Neuronal stem cell (in vitro differentiated cells): ENCODE data around the gene TAS2R4. TPM values are rescaled to one million over a fixed set of nuclear protein-coding genes. Genes with fewer than 3 reads are reported as not detected.

Experiments
- DNase-seq: peaks from one replicate; pipeline ENCODE4 v3.0.0-alpha.2; 2013; ENCODE audit warnings: low spot score
- H2AFZ ChIP-seq: one replicate; pipeline ENCODE4 v1.6.1; 2013; ENCODE audit warnings: mild to moderate bottlenecking, low read length, inconsistent platforms
- H2AK5ac ChIP-seq: 2 replicates; pipeline ENCODE4 v1.6.1; 2013; ENCODE audit warnings: low read depth, mild to moderate bottlenecking, inconsistent platforms, low read length, moderate library complexity, mixed read lengths
- H2BK120ac ChIP-seq: 2 replicates; pipeline ENCODE4 v1.6.1; 2013; ENCODE audit warnings: low read depth, mild to moderate bottlenecking, inconsistent platforms, low read length, moderate library complexity, mixed read lengths
- H2BK12ac ChIP-seq: one replicate; pipeline ENCODE4 v1.6.1; 2013; ENCODE audit warnings: low read length, inconsistent platforms
- H2BK15ac ChIP-seq: 2 replicates; pipeline ENCODE4 v1.6.1; 2013; ENCODE audit warnings: mild to moderate bottlenecking, low read length, inconsistent platforms, mixed read lengths
- H2BK5ac ChIP-seq: one replicate; pipeline ENCODE4 v1.6.1; 2013; ENCODE audit warnings: inconsistent platforms, mild to moderate bottlenecking, low read length, moderate library complexity
- H3K14ac ChIP-seq: one replicate; pipeline ENCODE4 v1.6.1; 2013; ENCODE audit warnings: low read length, inconsistent platforms
- H3K18ac ChIP-seq: 2 replicates; pipeline ENCODE4 v1.6.1; 2013; ENCODE audit warnings: low read length, inconsistent platforms
- H3K23ac ChIP-seq: 2 replicates; pipeline ENCODE4 v1.6.1; 2013; ENCODE audit warnings: low read depth, mild to moderate bottlenecking, mixed read lengths, low read length, inconsistent platforms; ENCODE audit not compliant: poor library complexity
- H3K27ac ChIP-seq: replicated peaks from 3 replicates; pipeline ENCODE4 v1.5.1; 2013; ENCODE audit warnings: low read length, inconsistent platforms
- H3K27me3 ChIP-seq, 3 experiments: 2 replicates each; pipeline ENCODE4 v1.6.1; 2013; ENCODE audit warnings: low read length in 3 of 3, mild to moderate bottlenecking in 2 of 3, inconsistent platforms in 1 of 3, low read depth in 1 of 3, mixed read lengths in 1 of 3, moderate library complexity in 1 of 3; ENCODE audit not compliant: control insufficient read depth in 3 of 3, insufficient read depth in 3 of 3
- H3K36me3 ChIP-seq, 2 donors: replicated peaks in 1 of 2; 2 replicates each; pipeline ENCODE4 v1.6.1; 2013; ENCODE audit warnings: low read length in 2 of 2; ENCODE audit not compliant: control insufficient read depth in 2 of 2, insufficient read depth in 2 of 2
- H3K4ac ChIP-seq: 2 replicates; pipeline ENCODE4 v1.6.1; 2013; ENCODE audit warnings: inconsistent platforms, mild to moderate bottlenecking, low read length, moderate library complexity
- H3K4me1 ChIP-seq, 2 donors: 1 replicate in 1 of 2; 2 replicates in 1 of 2; pipeline ENCODE4 v1.6.1; 2013; ENCODE audit warnings: low read length in 2 of 2, low read depth in 1 of 2; ENCODE audit not compliant: control insufficient read depth in 2 of 2, insufficient read depth in 1 of 2
- H3K4me2 ChIP-seq: one replicate; pipeline ENCODE4 v1.6.1; 2013; ENCODE audit warnings: mild to moderate bottlenecking, low read length, inconsistent platforms; ENCODE audit not compliant: insufficient read depth, poor library complexity, severe bottlenecking
- H3K4me3 ChIP-seq, 2 donors: 2 replicates each; pipeline ENCODE4 v1.5.1; 2013; ENCODE audit warnings: low read length in 2 of 2, mild to moderate bottlenecking in 2 of 2, inconsistent platforms in 1 of 2, moderate library complexity in 1 of 2
- H3K79me1 ChIP-seq: one replicate; pipeline ENCODE4 v1.6.1; 2013; ENCODE audit warnings: low read depth, mild to moderate bottlenecking, inconsistent platforms, low read length, moderate library complexity
- H3K9ac ChIP-seq: one replicate; pipeline ENCODE4 v1.6.1; 2013; ENCODE audit warnings: mild to moderate bottlenecking, low read depth, low read length, inconsistent platforms; ENCODE audit not compliant: poor library complexity
- H3K9me3 ChIP-seq, 2 donors: replicated peaks in 1 of 2; 2 replicates each; pipeline versions ENCODE3 to v1.6.1; 2013; ENCODE audit warnings: low read length in 2 of 2, mild to moderate bottlenecking in 2 of 2, inconsistent platforms in 1 of 2, low read depth in 1 of 2, mixed read lengths in 1 of 2, moderate library complexity in 1 of 2; ENCODE audit not compliant: control insufficient read depth in 2 of 2, insufficient read depth in 1 of 2
- H4K8ac ChIP-seq: one replicate; pipeline ENCODE4 v1.6.1; 2013; ENCODE audit warnings: low read depth, mild to moderate bottlenecking, inconsistent platforms, low read length, moderate library complexity
- H4K91ac ChIP-seq: one replicate; pipeline ENCODE4 v1.6.1; 2013; ENCODE audit warnings: low read length, low read depth, mild to moderate bottlenecking, inconsistent platforms; ENCODE audit not compliant: poor library complexity
- WGBS, 2 donors: extraction: QIAGEN DNeasy Blood & Tissue Kit; methylation state at CpG; one replicate each; pipeline ENCODE4 v1.1.7; 2013; ENCODE audit warnings: missing lambda C conversion rate in 2 of 2, mixed read lengths in 1 of 2; ENCODE audit not compliant: insufficient read length in 2 of 2, insufficient replicate concordance in 1 of 2; ENCODE audit errors: extremely low coverage in 2 of 2; 5-methylcytosine and 5-hydroxymethylcytosine counted together
- polyA plus RNA-seq, 2 experiments: library from polyadenylated mRNA; stranded (reverse); fragments of 200-250 nt; gene quantifications; one replicate each; pipeline ENCODE4 v1.2.3, GENCODE V29; 2013

The TAS2R4 gene, protein sequence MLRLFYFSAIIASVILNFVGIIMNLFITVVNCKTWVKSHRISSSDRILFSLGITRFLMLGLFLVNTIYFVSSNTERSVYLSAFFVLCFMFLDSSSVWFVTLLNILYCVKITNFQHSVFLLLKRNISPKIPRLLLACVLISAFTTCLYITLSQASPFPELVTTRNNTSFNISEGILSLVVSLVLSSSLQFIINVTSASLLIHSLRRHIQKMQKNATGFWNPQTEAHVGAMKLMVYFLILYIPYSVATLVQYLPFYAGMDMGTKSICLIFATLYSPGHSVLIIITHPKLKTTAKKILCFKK
- polyA plus RNA-seq (2013, experiment 1 of 2), result 0.28 TPM
- polyA plus RNA-seq (2013, experiment 2 of 2), result 0.30 TPM

DNA sequence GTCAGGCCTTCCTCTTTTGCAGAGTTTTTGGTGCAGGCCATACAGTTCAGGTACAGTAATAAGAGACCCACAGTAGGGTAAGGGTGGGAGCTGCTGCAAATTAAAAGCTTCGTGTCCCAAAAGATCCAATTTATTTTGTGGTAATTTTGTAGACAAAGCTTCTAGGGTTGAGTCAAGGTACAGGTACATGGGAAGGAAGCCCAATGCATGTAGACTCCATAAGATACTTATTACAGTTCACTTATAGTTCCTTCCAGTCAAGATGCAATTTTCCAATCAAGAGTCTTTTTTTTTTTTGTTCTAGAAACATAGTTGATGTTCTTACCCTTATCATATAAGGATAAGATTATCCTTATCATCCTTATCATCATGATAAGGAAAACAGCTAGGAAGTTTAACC, at the start of gene TAS2R4:
TAS2R4 (plus strand) TSS at position 301 of the 400 bp plus-strand sequence. CDS start 1,815 bp downstream, outside the sequence.
- H3K79me1 ChIP-seq, result no peaks in the 10 kb centered on the region
- no peak within 1 kb of the TSS for H3K9ac ChIP-seq
- no peak for DNase-seq
- H2AFZ ChIP-seq, result no peak within 1 kb of the TSS
- no peaks in the 10 kb centered on the region for H3K27me3 ChIP-seq
- H3K4me3 ChIP-seq, result no peak within 1 kb of the TSS
- H3K4ac ChIP-seq, result no peak within 1 kb of the TSS
- no peak within 1 kb of the TSS for H2BK120ac ChIP-seq
- peaks cover 4 to 9% of the 10 kb centered on the region in 2 donors for H3K9me3 ChIP-seq
- no peak within 1 kb of the TSS for H2AK5ac ChIP-seq
- no peak within 1 kb of the TSS for H3K23ac ChIP-seq
- H3K27ac ChIP-seq, result no peak within 1 kb of the TSS
- H3K4me2 ChIP-seq, result no peak within 1 kb of the TSS
- H2BK5ac ChIP-seq, result no peak within 1 kb of the TSS
- H3K18ac ChIP-seq, result no peak within 1 kb of the TSS
- no peak within 1 kb of the TSS for H2BK12ac ChIP-seq
- WGBS, 2 donors, result no CpG with 5 or more reads among the region's 1 CpG
- peaks cover 12 to 47% of the 10 kb centered on the region in 2 donors for H3K36me3 ChIP-seq
- no peak within 1 kb of the TSS for H2BK15ac ChIP-seq
- H3K14ac ChIP-seq, result no peak within 1 kb of the TSS
- H4K91ac ChIP-seq, result no peak within 1 kb of the TSS
- no peak within 1 kb of the TSS for H4K8ac ChIP-seq
- no peaks in the 10 kb centered on the region for H3K4me1 ChIP-seq

DNA sequence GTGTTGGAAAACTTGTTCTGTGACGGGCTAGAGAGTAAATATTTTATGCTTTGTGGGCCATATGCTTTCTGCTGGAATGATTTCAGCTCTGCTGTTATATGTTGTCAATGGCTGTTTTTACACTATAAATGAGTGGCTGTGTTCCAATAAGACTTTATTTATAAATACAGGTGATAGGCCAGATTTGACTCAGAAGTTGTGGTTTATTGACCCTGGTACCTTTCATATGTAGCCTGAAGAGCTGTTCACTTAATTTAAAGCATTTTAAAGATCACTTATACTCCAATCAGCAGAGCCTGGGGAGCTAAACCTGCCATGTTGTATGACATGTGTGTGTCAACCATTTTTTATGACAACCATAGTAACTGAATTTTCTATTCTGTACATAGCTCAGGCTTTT, 47.5 kb upstream of the TAS2R4 start:
- no peak overlapping the region for H3K14ac ChIP-seq

DNA sequence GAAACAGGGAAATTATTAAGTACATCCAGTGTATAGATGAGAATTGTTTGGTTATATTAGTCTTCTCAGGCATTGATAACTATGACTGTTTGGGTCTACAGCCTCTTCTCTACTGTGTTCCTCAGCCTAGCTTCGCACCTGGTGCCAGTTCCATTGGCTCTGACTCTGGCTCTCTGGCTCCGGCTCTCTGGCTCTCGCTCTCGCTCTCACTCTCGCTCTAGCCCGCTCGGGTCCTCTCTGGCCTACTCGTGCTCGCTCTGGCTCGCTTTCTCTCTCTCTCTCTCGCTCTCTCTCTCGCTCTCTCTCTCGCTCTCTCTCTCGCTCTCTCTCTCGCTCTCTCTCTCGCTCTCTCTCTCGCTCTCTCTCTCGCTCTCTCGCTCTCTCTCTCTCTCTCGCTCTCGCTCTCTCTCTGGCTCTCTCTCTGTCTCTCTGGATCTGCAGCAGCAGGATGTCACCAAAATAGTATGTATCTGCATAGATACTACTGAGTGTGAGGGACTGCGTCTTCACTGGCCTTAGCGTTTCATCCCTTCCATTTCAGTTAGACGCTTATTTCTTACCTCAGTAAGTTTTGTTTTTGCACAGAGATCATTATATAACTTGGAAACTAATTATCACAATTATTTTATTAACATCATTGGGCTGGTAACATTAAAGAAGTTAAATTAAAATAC, 44.9 kb upstream of the TAS2R4 start:
- Histone ChIP-seq H3K27me3 (no peaks in the 10 kb centered on the region), H3K4ac (no peak overlapping the region), H3K9ac (no peak overlapping the region), H2BK120ac (no peak overlapping the region), H2AFZ (no peak overlapping the region), H2BK15ac (no peak overlapping the region), H3K14ac (no peak overlapping the region), H2BK12ac (no peak overlapping the region), H4K91ac (no peak overlapping the region), H3K4me3 (no peak overlapping the region), H3K27ac (no peak overlapping the region), H3K36me3 (no peaks in the 10 kb centered on the region), H3K79me1 (no peaks in the 10 kb centered on the region), H3K4me1 (no peaks in the 10 kb centered on the region), H2BK5ac (no peak overlapping the region), H3K4me2 (no peak overlapping the region), H3K9me3 (no peaks in the 10 kb centered on the region), H3K18ac (no peak overlapping the region), H2AK5ac (no peak overlapping the region), H3K23ac (no peak overlapping the region), H4K8ac (no peak overlapping the region)
- no peak for DNase-seq
- no CpG with 5 or more reads among the region's 24 CpGs for WGBS, 2 donors

More for the DNA sequence above, 47.5 kb upstream of the TAS2R4 start:
- H2BK15ac ChIP-seq, result no peak overlapping the region
- H2BK5ac ChIP-seq, result no peak overlapping the region
- H2AFZ ChIP-seq, result no peak overlapping the region
- no CpG with 5 or more reads among the region's 1 CpG for WGBS, 2 donors
- H3K18ac ChIP-seq, result no peak overlapping the region
- no peak overlapping the region for H2BK120ac ChIP-seq
- DNase-seq, result no peak
- H2AK5ac ChIP-seq, result no peak overlapping the region
- no peaks in the 10 kb centered on the region for H3K27me3 ChIP-seq
- H3K27ac ChIP-seq, result no peak overlapping the region
- H2BK12ac ChIP-seq, result no peak overlapping the region
- H3K4me1 ChIP-seq, result no peaks in the 10 kb centered on the region
- no peaks in the 10 kb centered on the region for H3K79me1 ChIP-seq
- H3K4me2 ChIP-seq, result no peak overlapping the region
- no peak overlapping the region for H4K91ac ChIP-seq
- H4K8ac ChIP-seq, result no peak overlapping the region
- no peak overlapping the region for H3K4me3 ChIP-seq
- H3K9me3 ChIP-seq, result no peaks in the 10 kb centered on the region
- H3K36me3 ChIP-seq, result no peaks in the 10 kb centered on the region
- H3K4ac ChIP-seq, result no peak overlapping the region
- H3K9ac ChIP-seq, result no peak overlapping the region
- no peak overlapping the region for H3K23ac ChIP-seq

DNA sequence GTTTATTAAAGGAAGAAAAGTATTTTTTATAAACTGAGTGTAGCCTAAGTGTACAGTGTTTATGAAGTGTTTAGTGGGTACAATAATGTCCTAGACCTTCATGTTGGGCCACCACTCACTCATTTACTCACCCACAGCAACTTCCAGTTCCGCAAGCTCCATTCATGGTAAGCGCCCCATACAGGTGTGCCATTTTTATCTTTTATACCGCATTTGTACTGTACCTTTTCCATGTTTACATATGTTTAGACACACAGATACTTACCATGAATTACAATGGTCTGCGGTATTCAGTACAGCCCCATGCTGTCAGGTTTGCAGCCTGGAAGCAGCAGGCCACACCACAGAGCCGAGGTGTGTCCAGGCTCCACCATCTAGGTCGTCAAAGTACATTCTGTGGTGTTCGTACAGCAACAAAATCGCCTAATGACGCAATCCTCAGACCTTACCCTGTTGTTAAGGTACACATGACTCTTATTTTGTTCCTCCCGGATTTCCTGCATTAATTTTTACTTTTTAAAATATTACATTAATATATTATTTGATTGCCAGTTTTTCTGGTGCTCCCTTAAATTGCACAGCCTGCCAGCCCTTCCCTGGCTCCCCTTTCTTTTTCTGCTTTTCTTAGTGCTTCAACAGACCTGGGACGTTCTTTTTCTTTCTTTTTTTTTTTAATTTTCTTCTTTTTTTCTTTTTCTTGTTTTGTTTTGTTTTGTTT, 39.2 kb upstream of the TAS2R4 start:
- Histone ChIP-seq H2BK120ac (no peak overlapping the region), H4K91ac (no peak overlapping the region), H3K9me3 (no peaks in the 10 kb centered on the region), H3K79me1 (peaks cover 4% of the 10 kb centered on the region), H3K18ac (no peak overlapping the region), H2AK5ac (no peak overlapping the region), H3K9ac (no peak overlapping the region), H2BK12ac (no peak overlapping the region), H4K8ac (no peak overlapping the region), H3K4me3 (peak overlapping the region; percentile 71 to 78), H2BK5ac (no peak overlapping the region), H3K14ac (no peak overlapping the region), H2BK15ac (no peak overlapping the region), H3K23ac (peak overlapping the region; percentile 86), H3K4ac (no peak overlapping the region), H3K4me1 (peaks cover 3 to 7% of the 10 kb centered on the region in 2 donors), H3K4me2 (no peak overlapping the region), H3K27ac (no peak overlapping the region), H3K36me3 (peaks cover 13 to 32% of the 10 kb centered on the region in 2 donors), H3K27me3 (peaks cover 0 to 2% (median 0%) of the 10 kb centered on the region in 3 experiments), H2AFZ (peak overlapping the region; percentile 87)
- DNase-seq, result no peak
- no CpG with 5 or more reads among the region's 11 CpGs for WGBS, 2 donors
